Mucosa of rectum (tissue), 2 donors: ENCODE measurements around the gene SMIM27.
"Not testable (repeated sequence)": the region's sequence is repeated elsewhere in the genome, so short reads cannot be mapped to it uniquely, and the experiment has no call there.

Experiments used
- H3K27ac ChIP-seq, 2 donors: one replicate each; pipeline ENCODE4 v1.7.0; 2013; ENCODE audit warnings: inconsistent platforms in 2 of 2, low read depth in 2 of 2, low read length in 2 of 2
- H3K27me3 ChIP-seq, 2 donors: one replicate each; pipeline ENCODE4 v1.7.0; 2013; ENCODE audit warnings: low read length in 2 of 2; ENCODE audit not compliant: control insufficient read depth in 2 of 2, insufficient read depth in 2 of 2
- H3K36me3 ChIP-seq, 2 donors: one replicate each; pipeline ENCODE4 v1.7.0; 2013; ENCODE audit warnings: low read length in 2 of 2; ENCODE audit not compliant: control insufficient read depth in 2 of 2, insufficient read depth in 2 of 2
- H3K4me1 ChIP-seq, 2 donors: one replicate each; pipeline ENCODE4 v1.7.0; 2013; ENCODE audit warnings: low read length in 2 of 2, mild to moderate bottlenecking in 1 of 2; ENCODE audit not compliant: control insufficient read depth in 2 of 2, insufficient read depth in 2 of 2
- H3K4me3 ChIP-seq, 2 donors: one replicate each; pipeline ENCODE4 v1.7.0; 2013; ENCODE audit warnings: low read length in 2 of 2
- H3K9ac ChIP-seq, 2 donors: one replicate each; pipeline ENCODE4 v1.7.0; 2013; ENCODE audit warnings: low read length in 2 of 2, low read depth in 1 of 2, mild to moderate bottlenecking in 1 of 2
- H3K9me3 ChIP-seq, 2 donors: one replicate each; pipeline ENCODE4 v1.7.0; 2013; ENCODE audit warnings: low read length in 2 of 2; ENCODE audit not compliant: control insufficient read depth in 2 of 2
- donor health status: healthy.
- donor health status: Normal muscosa, but diverticular disease.

SMIM27 gene

GRCh38 chr9:32590898-32591297 lies 38.8 kb downstream of the SMIM27 start:
- no peaks in the 10 kb centered on the region for H3K4me1 ChIP-seq
- no peak overlapping the region for H3K27ac ChIP-seq
- H3K9me3 ChIP-seq: no peaks in the 10 kb centered on the region
- H3K4me3 ChIP-seq: no peak overlapping the region
- no peaks in the 10 kb centered on the region for H3K36me3 ChIP-seq
- no peak overlapping the region for H3K9ac ChIP-seq
- no peaks in the 10 kb centered on the region for H3K27me3 ChIP-seq

- no peak overlapping the region for H3K4me3 ChIP-seq
- no peak overlapping the region for H3K27ac ChIP-seq
- peaks cover 0 to 5% of the 10 kb centered on the region in 2 donors for H3K27me3 ChIP-seq
- no peaks in the 10 kb centered on the region for H3K4me1 ChIP-seq
- no peak overlapping the region for H3K9ac ChIP-seq
- H3K9me3 ChIP-seq: no peaks in the 10 kb centered on the region
- no peaks in the 10 kb centered on the region for H3K36me3 ChIP-seq
These were observed 44.2 kb downstream of the SMIM27 start for GRCh38 chr9:32596096-32596865.

GRCh38 chr9:32596936-32597335 lies 44.8 kb downstream of the SMIM27 start:
- Histone ChIP-seq H3K36me3 (no peaks in the 10 kb centered on the region), H3K4me3 (peak overlapping the region in 1 of 2 donors; percentile 7), H3K27ac (no peak overlapping the region), H3K4me1 (no peaks in the 10 kb centered on the region), H3K27me3 (peaks cover 0 to 5% of the 10 kb centered on the region in 2 donors), H3K9me3 (no peaks in the 10 kb centered on the region), H3K9ac (no peak overlapping the region)

- not testable (repeated sequence) for H3K9me3 ChIP-seq, H3K36me3 ChIP-seq, H3K4me1 ChIP-seq, H3K27ac ChIP-seq, H3K9ac ChIP-seq, H3K27me3 ChIP-seq, H3K4me3 ChIP-seq
These were observed 46.9 kb downstream of the SMIM27 start for GRCh38 chr9:32599021-32599420.
